Prostate gland (tissue), 2 donors: ENCODE data around the gene APOBEC3A. TPM values are rescaled to one million over a fixed set of nuclear protein-coding genes. Genes with fewer than 3 reads are reported as not detected.
A peak's percentile ranks its signal among the peaks of the same experiment; 100 is the strongest.
"Not testable (repeated sequence)": the region's sequence is repeated elsewhere in the genome, so short reads cannot be mapped to it uniquely, and the experiment has no call there.

ENCODE experiments used
- DNase-seq: peaks from one replicate; pipeline ENCODE4 v3.0.0-alpha.2; 2019; ENCODE audit warnings: low spot score
- H3K27ac ChIP-seq, 2 donors: fragments of 200-600 bp; sonication (generic); 2 replicates each; pipeline ENCODE4 v1.5.1; 2017 to 2019
- H3K27me3 ChIP-seq: fragments of 200-600 bp; sonication (generic); replicated peaks from 2 replicates; pipeline ENCODE4 v1.5.1; 2019; ENCODE audit not compliant: insufficient read depth
- H3K36me3 ChIP-seq, 2 donors: fragments of 200-600 bp; sonication (generic); 1 replicate in 1 of 2; 2 replicates in 1 of 2; pipeline versions ENCODE4 v1.5.1 to v1.8.1; 2017 to 2019
- H3K4me1 ChIP-seq: fragments of 200-600 bp; sonication (generic); replicated peaks from 2 replicates; pipeline ENCODE4 v1.5.1; 2019
- H3K4me3 ChIP-seq, 2 donors: fragments of 200-600 bp; sonication (generic); 2 replicates each; pipeline ENCODE4 v1.5.1; 2017 to 2019
- H3K9me3 ChIP-seq: fragments of 200-600 bp; sonication (generic); 2 replicates; pipeline ENCODE4 v1.5.1; 2017
- POLR2A ChIP-seq: fragments of 450-650 bp; IDR thresholded peaks from one replicate; pipeline ENCODE4 v1.6.1; 2016; ENCODE audit warnings: antibody characterized with exemption, mild to moderate bottlenecking
- POLR2AphosphoS5 ChIP-seq: sonication (generic); formaldehyde crosslinking; IDR thresholded peaks from one replicate; pipeline ENCODE4 v1.6.1; 2017; ENCODE audit warnings: antibody characterized with exemption
- WGBS: methylation state at CpG from one replicate; pipeline ENCODE4 v1.1.5; 2018; 5-methylcytosine and 5-hydroxymethylcytosine counted together
- intact Hi-C: fragments of 100-400 bp; cut with DNase I; formaldehyde crosslinking; loops from one replicate; pipeline ENCODE4 v1.14.2; 2022
- total RNA-seq, 2 donors: library from RNA; depleted of rRNA; stranded (reverse); fragments of >200 nt; gene quantifications; one replicate each; pipeline ENCODE4 v1.1.0, GENCODE V29; 2016
- TF ChIP-seq, protein P1 (sequence below), 4 experiments: fragments of 200-600 bp in 2 of 4; fragments of 450-650 bp in 2 of 4; sonication (generic) in 2 of 4; IDR thresholded peaks; 1 replicate in 3 of 4; 2 replicates in 1 of 4; pipeline ENCODE4 v1.5.1; 2016 to 2019; ENCODE audit warnings: antibody characterized with exemption in 4 of 4, mild to moderate bottlenecking in 2 of 4, moderate library complexity in 2 of 4

Gene APOBEC3A
- total RNA-seq, 2 donors from 2014 or later = 1.6 TPM; not detected in 1

- 86% methylated on average over 8 of the region's 8 CpGs for WGBS
These were observed 29.9 kb downstream of the APOBEC3A start for GRCh38 chr22:38987171-38987895.

DNA sequence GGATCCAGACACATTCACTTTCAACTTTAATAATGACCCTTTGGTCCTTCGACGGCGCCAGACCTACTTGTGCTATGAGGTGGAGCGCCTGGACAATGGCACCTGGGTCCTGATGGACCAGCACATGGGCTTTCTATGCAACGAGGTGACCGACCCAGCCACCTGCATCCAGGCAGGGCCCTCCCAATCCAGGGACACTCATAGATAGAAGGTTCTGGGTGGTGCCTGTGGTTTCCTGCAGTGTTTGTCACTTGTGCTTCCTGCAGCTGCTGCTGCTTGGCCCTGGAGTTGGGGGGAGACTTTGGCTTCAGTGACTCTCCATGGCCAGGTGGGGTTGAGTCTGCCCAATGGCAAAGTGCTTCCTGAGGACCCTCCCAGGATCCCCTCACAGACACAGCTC lies 32.1 kb downstream of the APOBEC3A start:
- intact Hi-C loops = no loop called here
- H3K27ac ChIP-seq = no peak overlapping the region
- no peaks in the 10 kb centered on the region for H3K36me3 ChIP-seq
- no peak for DNase-seq
- H3K4me3 ChIP-seq = no peak overlapping the region
- TF ChIP-seq POLR2A (no peak), POLR2AphosphoS5 (no peak)
- TF ChIP-seq, protein P1, sequence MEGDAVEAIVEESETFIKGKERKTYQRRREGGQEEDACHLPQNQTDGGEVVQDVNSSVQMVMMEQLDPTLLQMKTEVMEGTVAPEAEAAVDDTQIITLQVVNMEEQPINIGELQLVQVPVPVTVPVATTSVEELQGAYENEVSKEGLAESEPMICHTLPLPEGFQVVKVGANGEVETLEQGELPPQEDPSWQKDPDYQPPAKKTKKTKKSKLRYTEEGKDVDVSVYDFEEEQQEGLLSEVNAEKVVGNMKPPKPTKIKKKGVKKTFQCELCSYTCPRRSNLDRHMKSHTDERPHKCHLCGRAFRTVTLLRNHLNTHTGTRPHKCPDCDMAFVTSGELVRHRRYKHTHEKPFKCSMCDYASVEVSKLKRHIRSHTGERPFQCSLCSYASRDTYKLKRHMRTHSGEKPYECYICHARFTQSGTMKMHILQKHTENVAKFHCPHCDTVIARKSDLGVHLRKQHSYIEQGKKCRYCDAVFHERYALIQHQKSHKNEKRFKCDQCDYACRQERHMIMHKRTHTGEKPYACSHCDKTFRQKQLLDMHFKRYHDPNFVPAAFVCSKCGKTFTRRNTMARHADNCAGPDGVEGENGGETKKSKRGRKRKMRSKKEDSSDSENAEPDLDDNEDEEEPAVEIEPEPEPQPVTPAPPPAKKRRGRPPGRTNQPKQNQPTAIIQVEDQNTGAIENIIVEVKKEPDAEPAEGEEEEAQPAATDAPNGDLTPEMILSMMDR (IDR thresholded peaks at IDR 0.05) = no peak
- no peaks in the 10 kb centered on the region for H3K9me3 ChIP-seq
- 91% methylated on average over 6 of the region's 6 CpGs for WGBS
- no peaks in the 10 kb centered on the region for H3K4me1 ChIP-seq
- no peaks in the 10 kb centered on the region for H3K27me3 ChIP-seq

More at GRCh38 chr22:38987171-38987895, 29.9 kb downstream of the APOBEC3A start:
- Histone ChIP-seq H3K4me1 (no peaks in the 10 kb centered on the region), H3K36me3 (no peaks in the 10 kb centered on the region), H3K4me3 (no peak overlapping the region), H3K27ac (no peak overlapping the region), H3K9me3 (no peaks in the 10 kb centered on the region), H3K27me3 (no peaks in the 10 kb centered on the region)
- no peak for TF ChIP-seq POLR2A
- TF ChIP-seq, protein P1 (IDR thresholded peaks at IDR 0.05) = no peak
- no peak for TF ChIP-seq POLR2AphosphoS5
- intact Hi-C loops = no loop called here
- no peak for DNase-seq

DNA sequence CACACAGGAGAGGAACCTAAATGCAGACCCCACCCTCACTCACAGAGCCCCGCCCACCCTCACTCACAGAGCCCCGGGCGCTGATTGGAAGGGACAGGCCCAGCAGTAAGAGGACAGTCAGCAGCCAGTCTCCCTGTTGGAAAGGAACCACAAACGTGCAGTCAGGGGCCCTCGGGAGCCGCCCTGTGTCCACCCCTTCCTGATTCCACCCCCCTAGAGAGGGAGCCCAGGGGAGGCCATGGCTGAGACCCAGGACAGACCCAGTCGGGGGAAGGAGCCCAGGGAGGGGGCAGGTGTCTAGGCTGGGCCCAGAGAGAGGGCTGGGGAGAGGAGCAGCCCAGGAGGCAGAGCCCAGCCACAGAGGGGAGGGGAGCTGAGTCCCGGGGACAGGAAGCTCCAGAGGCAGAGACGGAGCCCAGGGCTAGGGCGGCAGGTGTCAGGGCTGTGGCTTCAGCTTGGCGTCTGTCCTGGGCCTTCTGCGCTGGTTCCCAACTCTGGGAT lies 35.5 kb downstream of the APOBEC3A start:
- not testable (repeated sequence) for H3K4me3 ChIP-seq

GRCh38 chr22:38996105-38996504 lies 38.7 kb downstream of the APOBEC3A start:
- 76% methylated on average over 6 of the region's 6 CpGs for WGBS
- DNase-seq = no peak
- no peaks in the 10 kb centered on the region for H3K27me3 ChIP-seq
- intact Hi-C loops = no loop called here
- H3K27ac ChIP-seq = no peak overlapping the region
- H3K9me3 ChIP-seq = no peaks in the 10 kb centered on the region
- H3K4me1 ChIP-seq = no peaks in the 10 kb centered on the region
- H3K36me3 ChIP-seq = no peaks in the 10 kb centered on the region
- no peak overlapping the region for H3K4me3 ChIP-seq
- TF ChIP-seq POLR2A (no peak), POLR2AphosphoS5 (no peak)
- TF ChIP-seq, protein P1 (IDR thresholded peaks at IDR 0.05) = no peak

More for the DNA sequence above, 35.5 kb downstream of the APOBEC3A start:
- DNase-seq, H3K4me1 ChIP-seq, H3K27ac ChIP-seq, intact Hi-C loops, H3K36me3 ChIP-seq, H3K27me3 ChIP-seq, H3K9me3 ChIP-seq: not testable (repeated sequence)
- WGBS = 37% methylated on average over 9 of the region's 12 CpGs

GRCh38 chr22:38997518-38997917 lies 40.1 kb downstream of the APOBEC3A start:
- Histone ChIP-seq H3K9me3 (no peaks in the 10 kb centered on the region), H3K4me1 (no peaks in the 10 kb centered on the region), H3K27ac (no peak overlapping the region), H3K36me3 (no peaks in the 10 kb centered on the region), H3K4me3 (no peak overlapping the region), H3K27me3 (no peaks in the 10 kb centered on the region)
- WGBS = 83% methylated on average over 3 of the region's 3 CpGs
- intact Hi-C loops = no loop called here
- DNase-seq = no peak
- TF ChIP-seq POLR2AphosphoS5 = no peak

DNA sequence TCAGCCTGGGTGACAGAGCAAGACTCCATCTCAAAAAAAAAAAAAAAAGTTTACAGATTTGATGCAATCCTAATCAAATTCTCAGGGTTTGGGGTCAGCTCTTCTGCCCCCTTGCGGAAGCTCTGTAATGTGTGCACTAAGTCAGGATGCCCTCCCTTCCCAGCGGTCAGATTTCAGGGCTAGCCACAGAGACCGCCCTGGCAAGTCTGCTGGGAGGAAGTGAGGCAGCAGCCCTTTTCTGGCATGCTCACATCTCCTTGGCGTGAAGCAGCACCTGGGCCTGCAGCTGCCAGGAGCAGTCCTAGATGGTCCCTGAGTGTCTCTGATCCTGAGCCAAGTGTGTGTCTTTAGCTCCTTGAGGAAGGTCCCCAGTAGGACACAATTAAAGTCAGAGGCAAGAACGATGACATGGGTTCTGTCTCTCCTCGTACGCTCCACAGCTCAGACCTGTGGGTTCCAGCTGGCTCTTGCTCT lies 45.8 kb downstream of the APOBEC3A start:
- peak; percentile 66 for DNase-seq
- H3K4me1 ChIP-seq = no peaks in the 10 kb centered on the region
- no peaks in the 10 kb centered on the region for H3K36me3 ChIP-seq
- H3K9me3 ChIP-seq = no peaks in the 10 kb centered on the region
- no peak overlapping the region for H3K4me3 ChIP-seq
- WGBS = 7% methylated on average over 7 of the region's 7 CpGs
- no peak overlapping the region for H3K27ac ChIP-seq
- intact Hi-C loops = loop anchor here (2.0 to 5.0 kb wide), 2 partner anchors 134 to 236 kb away; no protein-coding TSS in a partner anchor
- peak; percentile 68 for TF ChIP-seq POLR2AphosphoS5
- no peak for TF ChIP-seq POLR2A
- TF ChIP-seq, protein P1 (IDR thresholded peaks at IDR 0.05) = peak; percentile 29 to 87 (median 71)
- H3K27me3 ChIP-seq = no peaks in the 10 kb centered on the region
